ENCODE data around the gene POLRMT. TPM values are rescaled to one million over a fixed set of nuclear protein-coding genes. Genes with fewer than 3 reads are reported as not detected.
A peak's percentile ranks its signal among the peaks of the same experiment; 100 is the strongest.

The POLRMT gene
- total RNA-seq, result 10 to 100 TPM; 22.1 to 39.5 (median 28.1) TPM

GRCh38 chr19:633068-633785 lies at the start of gene POLRMT:
POLRMT (minus strand) TSS chr19:633537; CDS start chr19:633512, 25 bp downstream.
- peak; percentile 98 for ATAC-seq
- Histone ChIP-seq H3K9me3 (no peaks in the 10 kb centered on the region), H3K27me3 (no peaks in the 10 kb centered on the region), H3K4me3 (peak within 1 kb of the TSS; percentile 73 to 90), H3K4me1 (peaks cover 3 to 56% (median 18%) of the 10 kb centered on the region in 3 donors), H3K36me3 (peaks cover 0 to 31% of the 10 kb centered on the region in 2 donors), H3K27ac (peak within 1 kb of the TSS in 3 of 4 donors; percentile 77 to 81 (median 80))
- TF ChIP-seq EP300 (IDR thresholded peaks at IDR 0.05), result no peak
- TF ChIP-seq POLR2AphosphoS5 (IDR thresholded peaks at IDR 0.05), result peak; percentile 70
- peak in 1 of 2 donors; percentile 60 for TF ChIP-seq POLR2A (IDR thresholded peaks at IDR 0.05)
- TF ChIP-seq, protein P1, sequence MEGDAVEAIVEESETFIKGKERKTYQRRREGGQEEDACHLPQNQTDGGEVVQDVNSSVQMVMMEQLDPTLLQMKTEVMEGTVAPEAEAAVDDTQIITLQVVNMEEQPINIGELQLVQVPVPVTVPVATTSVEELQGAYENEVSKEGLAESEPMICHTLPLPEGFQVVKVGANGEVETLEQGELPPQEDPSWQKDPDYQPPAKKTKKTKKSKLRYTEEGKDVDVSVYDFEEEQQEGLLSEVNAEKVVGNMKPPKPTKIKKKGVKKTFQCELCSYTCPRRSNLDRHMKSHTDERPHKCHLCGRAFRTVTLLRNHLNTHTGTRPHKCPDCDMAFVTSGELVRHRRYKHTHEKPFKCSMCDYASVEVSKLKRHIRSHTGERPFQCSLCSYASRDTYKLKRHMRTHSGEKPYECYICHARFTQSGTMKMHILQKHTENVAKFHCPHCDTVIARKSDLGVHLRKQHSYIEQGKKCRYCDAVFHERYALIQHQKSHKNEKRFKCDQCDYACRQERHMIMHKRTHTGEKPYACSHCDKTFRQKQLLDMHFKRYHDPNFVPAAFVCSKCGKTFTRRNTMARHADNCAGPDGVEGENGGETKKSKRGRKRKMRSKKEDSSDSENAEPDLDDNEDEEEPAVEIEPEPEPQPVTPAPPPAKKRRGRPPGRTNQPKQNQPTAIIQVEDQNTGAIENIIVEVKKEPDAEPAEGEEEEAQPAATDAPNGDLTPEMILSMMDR (IDR thresholded peaks at IDR 0.05), result peak in 2 of 4 experiments; percentile 35 to 55
- WGBS, 2 donors (ENCODE audit: low coverage in 1 of 2), result 0 to 2% methylated on average over 10 to 16 of the region's 67 CpGs

DNA sequence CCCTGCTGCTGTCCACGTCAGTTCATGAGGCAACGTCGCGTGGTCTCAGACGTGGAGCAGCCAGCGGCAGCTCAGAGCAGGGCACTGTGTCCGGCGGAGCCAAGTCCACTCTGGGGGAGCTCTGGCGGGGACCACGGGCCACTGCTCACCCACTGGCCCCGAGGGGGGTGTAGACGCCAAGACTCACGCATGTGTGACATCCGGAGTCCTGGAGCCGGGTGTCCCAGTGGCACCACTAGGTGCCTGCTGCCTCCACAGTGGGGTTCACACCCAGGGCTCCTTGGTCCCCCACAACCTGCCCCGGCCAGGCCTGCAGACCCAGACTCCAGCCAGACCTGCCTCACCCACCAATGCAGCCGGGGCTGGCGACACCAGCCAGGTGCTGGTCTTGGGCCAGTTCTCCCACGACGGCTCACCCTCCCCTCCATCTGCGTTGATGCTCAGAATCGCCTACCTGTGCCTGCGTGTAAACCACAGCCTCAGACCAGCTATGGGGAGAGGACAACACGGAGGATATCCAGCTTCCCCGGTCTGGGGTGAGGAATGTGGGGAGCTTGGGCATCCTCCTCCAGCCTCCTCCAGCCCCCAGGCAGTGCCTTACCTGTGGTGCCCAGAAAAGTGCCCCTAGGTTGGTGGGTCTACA lies 49.5 kb upstream of the POLRMT start:
- Histone ChIP-seq H3K4me3 (no peak overlapping the region), H3K9me3 (no peaks in the 10 kb centered on the region), H3K27ac (peak overlapping the region in 1 of 4 donors; percentile 1), H3K4me1 (peaks cover 0 to 34% (median 17%) of the 10 kb centered on the region in 3 donors), H3K36me3 (peaks cover 0 to 9% of the 10 kb centered on the region in 2 donors), H3K27me3 (no peaks in the 10 kb centered on the region)
- ATAC-seq, result no peak
- 88% methylated on average over 14 of the region's 25 CpGs; no CpG with 5 or more reads in 1 of the 2 donors for WGBS, 2 donors (ENCODE audit: low coverage in 1 of 2)
- TF ChIP-seq, protein P1 (IDR thresholded peaks at IDR 0.05), result no peak
- TF ChIP-seq EP300 (IDR thresholded peaks at IDR 0.05) (no peak), POLR2AphosphoS5 (IDR thresholded peaks at IDR 0.05) (no peak), POLR2A (IDR thresholded peaks at IDR 0.05) (no peak)

DNA sequence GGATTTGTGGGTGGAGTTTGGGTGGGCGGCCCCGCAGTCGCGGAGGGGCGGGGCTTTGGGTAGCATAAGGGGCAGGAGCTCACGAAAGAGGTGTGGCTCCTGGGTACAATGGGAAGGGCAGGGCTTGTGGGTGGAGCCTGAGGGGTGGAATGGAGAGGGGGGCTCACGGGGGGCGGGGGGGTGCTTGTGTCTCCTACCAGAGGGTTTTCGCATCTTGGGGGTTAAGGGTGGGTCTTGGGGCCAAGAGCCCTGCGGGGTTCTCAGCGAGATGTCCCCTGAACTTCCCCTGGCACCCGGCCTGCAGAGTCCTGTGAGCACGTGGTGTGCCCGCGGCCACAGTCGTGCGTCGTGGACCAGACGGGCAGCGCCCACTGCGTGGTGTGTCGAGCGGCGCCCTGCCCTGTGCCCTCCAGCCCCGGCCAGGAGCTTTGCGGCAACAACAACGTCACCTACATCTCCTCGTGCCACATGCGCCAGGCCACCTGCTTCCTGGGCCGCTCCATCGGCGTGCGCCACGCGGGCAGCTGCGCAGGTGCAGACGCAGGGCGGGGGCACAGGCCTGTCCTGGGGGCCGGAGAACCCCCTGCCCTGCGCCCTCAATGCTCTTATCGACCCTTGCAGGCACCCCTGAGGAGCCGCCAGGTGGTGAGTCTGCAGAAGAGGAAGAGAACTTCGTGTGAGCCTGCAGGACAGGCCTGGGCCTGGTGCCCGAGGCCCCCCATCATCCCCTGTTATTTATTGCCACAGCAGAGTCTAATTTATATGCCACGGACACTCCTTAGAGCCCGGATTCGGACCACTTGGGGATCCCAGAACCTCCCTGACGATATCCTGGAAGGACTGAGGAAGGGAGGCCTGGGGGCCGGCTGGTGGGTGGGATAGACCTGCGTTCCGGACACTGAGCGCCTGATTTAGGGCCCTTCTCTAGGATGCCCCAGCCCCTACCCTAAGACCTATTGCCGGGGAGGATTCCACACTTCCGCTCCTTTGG lies 48.0 kb upstream of the POLRMT start:
- ATAC-seq, result no peak
- Histone ChIP-seq H3K36me3 (peaks cover 0 to 9% of the 10 kb centered on the region in 2 donors), H3K9me3 (no peaks in the 10 kb centered on the region), H3K27me3 (peaks cover 10% of the 10 kb centered on the region), H3K4me3 (peak overlapping the region; percentile 25 to 89), H3K27ac (peak overlapping the region in 3 of 4 donors; percentile 97 to 99 (median 99)), H3K4me1 (peaks cover 0 to 49% (median 24%) of the 10 kb centered on the region in 3 donors)
- TF ChIP-seq, protein P1 (IDR thresholded peaks at IDR 0.05), result no peak
- no peak for TF ChIP-seq EP300 (IDR thresholded peaks at IDR 0.05)
- TF ChIP-seq POLR2A (IDR thresholded peaks at IDR 0.05), result no peak
- TF ChIP-seq POLR2AphosphoS5 (IDR thresholded peaks at IDR 0.05), result no peak
- 25% methylated on average over 4 of the region's 54 CpGs; no CpG with 5 or more reads in 1 of the 2 donors for WGBS, 2 donors (ENCODE audit: low coverage in 1 of 2)

DNA sequence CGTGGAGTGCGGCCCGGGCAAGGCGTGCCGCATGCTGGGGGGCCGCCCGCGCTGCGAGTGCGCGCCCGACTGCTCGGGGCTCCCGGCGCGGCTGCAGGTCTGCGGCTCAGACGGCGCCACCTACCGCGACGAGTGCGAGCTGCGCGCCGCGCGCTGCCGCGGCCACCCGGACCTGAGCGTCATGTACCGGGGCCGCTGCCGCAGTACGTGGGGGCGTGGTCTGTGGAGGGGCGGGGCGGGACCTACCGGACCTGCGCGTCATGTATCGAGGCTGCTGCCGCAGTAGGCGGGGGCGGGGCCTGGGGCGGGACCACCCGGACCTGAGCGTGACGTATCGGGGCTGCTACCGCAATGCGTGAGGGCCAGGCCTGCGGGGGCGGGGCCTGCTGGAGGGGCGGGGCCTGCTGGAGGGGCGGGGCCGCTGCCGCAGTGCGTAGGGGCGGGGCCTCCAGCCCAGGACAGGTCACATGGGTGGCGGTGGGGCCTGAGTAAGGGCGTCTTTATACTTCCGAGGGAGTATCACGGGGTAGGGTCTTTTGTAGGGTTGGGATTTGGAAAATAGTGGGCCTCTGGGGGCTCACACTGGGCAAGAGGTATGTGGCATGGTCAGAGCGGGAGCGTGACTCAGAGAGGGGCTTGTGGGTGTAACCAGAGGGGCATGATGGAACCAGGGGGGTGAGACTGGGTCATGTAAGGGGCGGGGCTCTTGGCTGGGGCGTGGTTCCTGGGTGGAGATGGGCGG lies 47.1 kb upstream of the POLRMT start:
- H3K27me3 ChIP-seq, result peaks cover 16% of the 10 kb centered on the region
- WGBS, 2 donors (ENCODE audit: low coverage in 1 of 2), result 5% methylated on average over 10 of the region's 70 CpGs; no CpG with 5 or more reads in 1 of the 2 donors
- H3K27ac ChIP-seq, result peak overlapping the region; percentile 50 to 99 (median 98)
- H3K36me3 ChIP-seq, result peaks cover 0 to 9% of the 10 kb centered on the region in 2 donors
- TF ChIP-seq POLR2A (IDR thresholded peaks at IDR 0.05) (peak; percentile 90 to 96), EP300 (IDR thresholded peaks at IDR 0.05) (no peak), POLR2AphosphoS5 (IDR thresholded peaks at IDR 0.05) (peak; percentile 67)
- TF ChIP-seq, protein P1 (IDR thresholded peaks at IDR 0.05), result peak in 3 of 4 experiments; percentile 62 to 75 (median 69)
- no peaks in the 10 kb centered on the region for H3K9me3 ChIP-seq
- peak overlapping the region; percentile 45 to 89 for H3K4me3 ChIP-seq
- ATAC-seq, result peak; percentile 80
- peaks cover 0 to 57% (median 27%) of the 10 kb centered on the region in 3 donors for H3K4me1 ChIP-seq
